Esophagus mucosa (tissue), 1 donor: ENCODE data around the gene AMOTL1. TPM values are rescaled to one million over a fixed set of nuclear protein-coding genes. Genes with fewer than 3 reads are reported as not detected.
"Not testable (repeated sequence)": the region's sequence is repeated elsewhere in the genome, so short reads cannot be mapped to it uniquely, and the experiment has no call there.

ENCODE experiments used
- ATAC-seq: fragments of 200-7000 bp; cut with Tn5 transposase; one replicate; pipeline ENCODE4 v1.9.1; 2020
- total RNA-seq: library from RNA; stranded (reverse); gene quantifications from one replicate; pipeline ENCODE4 v1.2.4, GENCODE V29; 2023
- donor health status: DM: yes; HTN: yes; CAD: no.

The AMOTL1 gene
- total RNA-seq, 1 donor from 2014 or later, result 52.4 TPM

- no peak for ATAC-seq
Observed at GRCh38 chr11:94793002-94793401, 24.8 kb downstream of the AMOTL1 start.

GRCh38 chr11:94793822-94794221, 25.7 kb downstream of the AMOTL1 start:
- no peak for ATAC-seq

- ATAC-seq, result peak; percentile 15
Observed at GRCh38 chr11:94794287-94795168, 26.4 kb downstream of the AMOTL1 start.

GRCh38 chr11:94795476-94796189, 27.5 kb downstream of the AMOTL1 start:
- ATAC-seq, result no peak

GRCh38 chr11:94796190-94796580, 28.0 kb downstream of the AMOTL1 start:
- ATAC-seq, result no peak

- no peak for ATAC-seq
Observed at GRCh38 chr11:94796863-94797262, 28.7 kb downstream of the AMOTL1 start.

- ATAC-seq, result no peak
Observed at GRCh38 chr11:94799726-94800125, 31.6 kb downstream of the AMOTL1 start.

GRCh38 chr11:94800414-94800813, 32.3 kb downstream of the AMOTL1 start:
- ATAC-seq, result no peak

GRCh38 chr11:94801866-94802460, 33.8 kb downstream of the AMOTL1 start:
- no peak for ATAC-seq

- no peak for ATAC-seq
Observed at GRCh38 chr11:94802501-94802900, 34.3 kb downstream of the AMOTL1 start.

- no peak for ATAC-seq
Observed at GRCh38 chr11:94803491-94803890, 35.3 kb downstream of the AMOTL1 start.

- ATAC-seq, result no peak
Observed at GRCh38 chr11:94804874-94805273, 36.7 kb downstream of the AMOTL1 start.

GRCh38 chr11:94806014-94806413, 37.9 kb downstream of the AMOTL1 start:
- no peak for ATAC-seq

GRCh38 chr11:94806419-94806818, 38.3 kb downstream of the AMOTL1 start:
- ATAC-seq, result no peak

- no peak for ATAC-seq
Observed at GRCh38 chr11:94809251-94809650, 41.1 kb downstream of the AMOTL1 start.

- not testable (repeated sequence) for ATAC-seq
Observed at GRCh38 chr11:94812724-94813720, 44.9 kb downstream of the AMOTL1 start.

- ATAC-seq, result no peak
Observed at GRCh38 chr11:94814272-94814976, 46.3 kb downstream of the AMOTL1 start.

- ATAC-seq, result no peak
Observed at GRCh38 chr11:94815705-94816344, 47.7 kb downstream of the AMOTL1 start.

GRCh38 chr11:94820480-94820879, 52.3 kb downstream of the AMOTL1 start:
- ATAC-seq, result no peak

GRCh38 chr11:94821439-94821838, 53.3 kb downstream of the AMOTL1 start:
- ATAC-seq, result no peak

GRCh38 chr11:94822080-94822479, 53.9 kb downstream of the AMOTL1 start:
- no peak for ATAC-seq
